HepG2 (cell line): ENCODE data around the gene FRAS1. TPM values are rescaled to one million over a fixed set of nuclear protein-coding genes. Genes with fewer than 3 reads are reported as not detected.

Experiments
- ATAC-seq: fragments of 200-7000 bp; cut with Tn5 transposase; 3 replicates; pipeline ENCODE4 v1.9.1; 2020; ENCODE audit warnings: mild to moderate bottlenecking, moderate library complexity
- BruUV-seq: library from RNA; stranded (reverse); fragments of 400-500 nt; replicated peaks from 2 replicates; lab custom pipeline; 2021; lab: Mats Ljungman, UMichigan
- CTCF ChIA-PET: fragments of 300-600 bp; formaldehyde crosslinking; extraction: SDS; loops from one replicate; lab custom pipeline; 2021; ENCODE audit warnings: low total read pairs, inconsistent platforms, low intra/inter-chr PET ratio; lab: Yijun Ruan, JAX
- POLR2A ChIA-PET: fragments of 350-600 bp; sonication (Branson Sonifier 250); formaldehyde crosslinking; loops from one replicate; lab custom pipeline; 2020; ENCODE audit warnings: antibody characterized with exemption, inconsistent platforms; lab: Yijun Ruan, JAX
- DNase-seq: peaks from one replicate; pipeline ENCODE4 v3.0.0-alpha.2; 2015; ENCODE audit warnings: low spot score
- FAIRE-seq: peaks from 3 replicates; lab custom pipeline; 2011; peaks lifted over from hg19 to GRCh38; lab: Jason Lieb, UNC
- H2AFZ ChIP-seq: one replicate; pipeline ENCODE4 v1.6.1; 2011; ENCODE audit warnings: low read length, inconsistent platforms
- H3K27ac ChIP-seq: fragments of 300-600 bp; 3 replicates; pipeline ENCODE4 v1.8.0; 2011; ENCODE audit warnings: mixed run types, mild to moderate bottlenecking, mixed read lengths, low read length, inconsistent platforms; ENCODE audit not compliant: insufficient read depth; ENCODE audit errors: extremely low read length
- H3K27me3 ChIP-seq, 2 experiments: fragments of 200-600 bp in 1 of 2; 2 replicates in 1 of 2; 3 replicates in 1 of 2; pipeline versions ENCODE4 v1.6.0 to v1.8.0; 2011; ENCODE audit warnings: low read length in 2 of 2, mild to moderate bottlenecking in 2 of 2, moderate library complexity in 2 of 2, inconsistent platforms in 1 of 2; ENCODE audit not compliant: insufficient read depth in 2 of 2, control insufficient read depth in 1 of 2
- H3K36me3 ChIP-seq, 2 experiments: fragments of 200-600 bp in 1 of 2; replicated peaks in 1 of 2; 2 replicates in 1 of 2; 3 replicates in 1 of 2; pipeline versions ENCODE4 v1.5.1 to v1.8.0; 2011; ENCODE audit warnings: low read length in 2 of 2, inconsistent platforms in 1 of 2; ENCODE audit not compliant: insufficient read depth in 2 of 2, control insufficient read depth in 1 of 2
- H3K4me1 ChIP-seq: 2 replicates; pipeline ENCODE4 v1.5.1; 2012; ENCODE audit warnings: low read length, inconsistent platforms; ENCODE audit not compliant: insufficient read depth
- H3K4me2 ChIP-seq: 2 replicates; pipeline ENCODE4 v1.6.0; 2011; ENCODE audit warnings: low read depth, low read length, inconsistent platforms
- H3K4me3 ChIP-seq, 3 experiments: fragments of 200-600 bp in 1 of 3; sonication (generic), shearing (Covaris generic) in 1 of 3; replicated peaks in 1 of 3; 2 replicates each; pipeline ENCODE4 v1.5.1; 2011 to 2016; ENCODE audit warnings: low read length in 3 of 3, inconsistent platforms in 2 of 3, low read depth in 2 of 3, mild to moderate bottlenecking in 2 of 3, control low read depth in 1 of 3, mixed read lengths in 1 of 3; ENCODE audit not compliant: insufficient read depth in 1 of 3
- H3K79me2 ChIP-seq: one replicate; pipeline ENCODE4 v1.6.1; 2011; ENCODE audit warnings: low read length, inconsistent platforms; ENCODE audit not compliant: insufficient read depth
- H3K9ac ChIP-seq: 2 replicates; pipeline ENCODE4 v1.6.0; 2011; ENCODE audit warnings: mild to moderate bottlenecking, low read depth, low read length, inconsistent platforms; ENCODE audit not compliant: insufficient read depth
- H3K9me3 ChIP-seq: 2 replicates; pipeline ENCODE4 v1.5.1; 2012; ENCODE audit warnings: mild to moderate bottlenecking, low read length
- H4K20me1 ChIP-seq: 2 replicates; pipeline ENCODE4 v1.6.0; 2011; ENCODE audit warnings: inconsistent platforms, mild to moderate bottlenecking, low read length, moderate library complexity; ENCODE audit not compliant: insufficient read depth
- GTF3A ChIP-seq: sonication (generic); formaldehyde crosslinking; conservative IDR thresholded peaks from 2 replicates; pipeline ENCODE4 v1.4.0; 2020; ENCODE audit warnings: mild to moderate bottlenecking, missing genetic modification reagents
- HES4 ChIP-seq: sonication (generic); formaldehyde crosslinking; IDR thresholded peaks from 2 replicates; pipeline ENCODE4 v1.9.0; 2021; ENCODE audit warnings: mild to moderate bottlenecking, missing genetic modification reagents, borderline replicate concordance
- KDM2A ChIP-seq: sonication (generic); formaldehyde crosslinking; IDR thresholded peaks from 2 replicates; pipeline ENCODE4 v1.4.0; 2020; ENCODE audit warnings: low read depth, missing genetic modification reagents, borderline replicate concordance
- KLF15 ChIP-seq: sonication (generic); formaldehyde crosslinking; IDR thresholded peaks from 2 replicates; pipeline ENCODE4 v1.8.1; 2023; ENCODE audit warnings: borderline replicate concordance, mild to moderate bottlenecking, inconsistent platforms, missing genetic modification reagents, mixed read lengths
- PHF21A ChIP-seq: sonication (generic); formaldehyde crosslinking; IDR thresholded peaks from 2 replicates; pipeline ENCODE4 v1.5.0; 2020; ENCODE audit warnings: mild to moderate bottlenecking, missing genetic modification reagents
- RELA ChIP-seq: sonication (generic); formaldehyde crosslinking; IDR thresholded peaks from 2 replicates; pipeline ENCODE4 v1.4.0; 2020; ENCODE audit warnings: missing genetic modification reagents
- TAF15 ChIP-seq: fragments of 200-400 bp; formaldehyde crosslinking; IDR thresholded peaks from one replicate; pipeline ENCODE4 v1.6.1; 2018; ENCODE audit warnings: mild to moderate bottlenecking, low read depth, low read length; ENCODE audit not compliant: poor library complexity, severe bottlenecking
- THAP11 ChIP-seq: IDR thresholded peaks from 2 replicates; pipeline ENCODE4 v1.6.1; 2016; ENCODE audit warnings: missing biosample characterization, missing genetic modification reagents
- ZBTB7A ChIP-seq: sonication (generic); formaldehyde crosslinking; IDR thresholded peaks from 2 replicates; pipeline ENCODE4 v1.8.0; 2022; ENCODE audit warnings: mild to moderate bottlenecking, missing genetic modification reagents
- ZNF3 ChIP-seq: IDR thresholded peaks from 2 replicates; pipeline ENCODE4 v1.7.0; 2017; ENCODE audit warnings: inconsistent platforms
- ZNF660 ChIP-seq: sonication (generic); formaldehyde crosslinking; IDR thresholded peaks from 2 replicates; pipeline ENCODE4 v1.5.1; 2020; ENCODE audit warnings: mild to moderate bottlenecking, low read depth, missing genetic modification reagents, borderline replicate concordance
- WGBS: methylation state at CpG from one replicate; pipeline ENCODE4 v1.1.6; 2017; ENCODE audit warnings: low lambda C conversion rate; 5-methylcytosine and 5-hydroxymethylcytosine counted together
- in situ Hi-C: cut with HindIII; loops from 2 replicates; pipeline ENCODE4 v1.10.0; 2017; ENCODE audit warnings: low pct_unique_long_range_greater_than_20kb; ENCODE audit not compliant: extremely low pct_ligation_motif_present
- intact Hi-C: fragments of 100-400 bp; cut with micrococcal nuclease; formaldehyde crosslinking; loops from one replicate; pipeline ENCODE4 v1.10.0; 2022; ENCODE audit not compliant: unreplicated experiment
- polyA plus RNA-seq, 8 experiments: library from polyadenylated mRNA; depleted of rRNA in 3 of 8; stranded (reverse) in 7 of 8; unstranded in 1 of 8; fragments of >200 nt; fragmentation: Illumina TruSeq in 4 of 8; extraction: Trizol in 4 of 8; gene quantifications; 2 replicates each; pipeline versions ENCODE4 v1.2.1 to v1.2.3, GENCODE V29; 2011 to 2016; ENCODE audit warnings: low read depth in 4 of 8, missing spikeins in 1 of 8, mixed read lengths in 1 of 8; ENCODE audit not compliant: insufficient read depth in 1 of 8
- total RNA-seq, 5 experiments: library from RNA; depleted of rRNA; stranded (reverse); fragments of >200 nt; fragmentation: Illumina TruSeq; extraction: Trizol; gene quantifications; 2 replicates each; pipeline ENCODE4 v1.2.3, GENCODE V29; 2016; ENCODE audit warnings: low read depth in 1 of 5
- TF ChIP-seq, protein P1 (sequence below): sonication (generic); formaldehyde crosslinking; IDR thresholded peaks from 2 replicates; pipeline ENCODE4 v1.8.0; 2022; ENCODE audit warnings: missing genetic modification reagents, mild to moderate bottlenecking, moderate library complexity, borderline replicate concordance
- TF ChIP-seq, protein P2 (sequence below): sonication (generic); formaldehyde crosslinking; IDR thresholded peaks from 2 replicates; pipeline ENCODE4 v1.4.0; 2020; ENCODE audit warnings: missing genetic modification reagents; ENCODE audit errors: not compliant biosample characterization
- TF ChIP-seq, protein P3 (sequence below): IDR thresholded peaks from 2 replicates; pipeline ENCODE4 v1.6.1; 2016
- TF ChIP-seq, protein P4 (sequence below): sonication (generic); formaldehyde crosslinking; IDR thresholded peaks from 2 replicates; pipeline ENCODE4 v1.5.0; 2020; ENCODE audit warnings: missing genetic modification reagents
- TF ChIP-seq, protein P5 (sequence below): sonication (generic); formaldehyde crosslinking; IDR thresholded peaks from 2 replicates; pipeline ENCODE4 v1.4.0; 2020; ENCODE audit warnings: missing genetic modification reagents

Gene FRAS1
- total and polyA plus RNA-seq, 2 of the 13 experiments (the other 11 are each of a cell fraction or from before 2014, with no cell fraction given) = 22.5 to 31.6 TPM

DNA sequence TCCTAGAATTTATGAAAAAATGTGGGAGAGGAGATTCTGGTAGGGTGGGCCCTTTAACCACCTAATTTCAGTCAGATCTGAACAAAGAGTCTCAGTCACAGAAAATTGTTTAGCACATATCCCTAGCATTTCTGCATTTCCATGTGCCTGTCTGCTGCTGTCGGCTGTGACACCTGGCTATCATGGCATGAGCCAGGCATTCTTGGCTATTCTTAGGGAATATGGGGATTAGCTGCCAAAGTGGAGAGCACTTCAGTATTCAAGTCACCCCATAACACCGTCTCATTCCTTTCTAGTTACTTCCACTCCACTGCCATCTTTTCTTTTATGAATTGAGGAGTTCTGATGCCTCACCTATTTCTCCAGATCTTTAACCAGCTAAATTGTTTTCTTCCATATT is 211.5 kb downstream of the FRAS1 start:
- POLR2A ChIA-PET = no interaction called here
- Histone ChIP-seq H3K4me3 (no peak overlapping the region), H3K4me2 (no peak overlapping the region), H3K4me1 (no peaks in the 10 kb centered on the region), H4K20me1 (no peaks in the 10 kb centered on the region), H3K79me2 (no peaks in the 10 kb centered on the region), H3K9me3 (no peaks in the 10 kb centered on the region), H2AFZ (no peak overlapping the region), H3K27me3 (no peaks in the 10 kb centered on the region), H3K36me3 (peaks cover 7 to 49% of the 10 kb centered on the region in 2 experiments), H3K27ac (no peak overlapping the region), H3K9ac (no peak overlapping the region)
- FAIRE-seq = no peak
- CTCF ChIA-PET = no interaction called here
- ATAC-seq = no peak
- BruUV-seq = no TSS peak
- intact Hi-C loops (no loop called here), in situ Hi-C loops (no loop called here)
- 100% methylated on average over 2 of the region's 2 CpGs for WGBS
- DNase-seq = no peak
- TF ChIP-seq GTF3A (CRISPR knock-in tag) (no peak), ZBTB7A (CRISPR knock-in tag) (no peak), KLF15 (CRISPR knock-in tag) (no peak), TAF15 (no peak), ZNF3 (CRISPR knock-in tag) (no peak), THAP11 (CRISPR knock-in tag) (no peak), RELA (no peak), HES4 (CRISPR knock-in tag) (no peak), ZNF660 (CRISPR knock-in tag) (no peak), KDM2A (no peak), PHF21A (CRISPR knock-in tag) (no peak)
- TF ChIP-seq, protein P1, sequence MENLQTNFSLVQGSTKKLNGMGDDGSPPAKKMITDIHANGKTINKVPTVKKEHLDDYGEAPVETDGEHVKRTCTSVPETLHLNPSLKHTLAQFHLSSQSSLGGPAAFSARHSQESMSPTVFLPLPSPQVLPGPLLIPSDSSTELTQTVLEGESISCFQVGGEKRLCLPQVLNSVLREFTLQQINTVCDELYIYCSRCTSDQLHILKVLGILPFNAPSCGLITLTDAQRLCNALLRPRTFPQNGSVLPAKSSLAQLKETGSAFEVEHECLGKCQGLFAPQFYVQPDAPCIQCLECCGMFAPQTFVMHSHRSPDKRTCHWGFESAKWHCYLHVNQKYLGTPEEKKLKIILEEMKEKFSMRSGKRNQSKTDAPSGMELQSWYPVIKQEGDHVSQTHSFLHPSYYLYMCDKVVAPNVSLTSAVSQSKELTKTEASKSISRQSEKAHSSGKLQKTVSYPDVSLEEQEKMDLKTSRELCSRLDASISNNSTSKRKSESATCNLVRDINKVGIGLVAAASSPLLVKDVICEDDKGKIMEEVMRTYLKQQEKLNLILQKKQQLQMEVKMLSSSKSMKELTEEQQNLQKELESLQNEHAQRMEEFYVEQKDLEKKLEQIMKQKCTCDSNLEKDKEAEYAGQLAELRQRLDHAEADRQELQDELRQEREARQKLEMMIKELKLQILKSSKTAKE (CRISPR knock-in tag) = no peak
- TF ChIP-seq, protein P2, sequence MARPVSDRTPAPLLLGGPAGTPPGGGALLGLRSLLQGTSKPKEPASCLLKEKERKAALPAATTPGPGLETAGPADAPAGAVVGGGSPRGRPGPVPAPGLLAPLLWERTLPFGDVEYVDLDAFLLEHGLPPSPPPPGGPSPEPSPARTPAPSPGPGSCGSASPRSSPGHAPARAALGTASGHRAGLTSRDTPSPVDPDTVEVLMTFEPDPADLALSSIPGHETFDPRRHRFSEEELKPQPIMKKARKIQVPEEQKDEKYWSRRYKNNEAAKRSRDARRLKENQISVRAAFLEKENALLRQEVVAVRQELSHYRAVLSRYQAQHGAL (CRISPR knock-in tag) = no peak
- TF ChIP-seq, protein P3, sequence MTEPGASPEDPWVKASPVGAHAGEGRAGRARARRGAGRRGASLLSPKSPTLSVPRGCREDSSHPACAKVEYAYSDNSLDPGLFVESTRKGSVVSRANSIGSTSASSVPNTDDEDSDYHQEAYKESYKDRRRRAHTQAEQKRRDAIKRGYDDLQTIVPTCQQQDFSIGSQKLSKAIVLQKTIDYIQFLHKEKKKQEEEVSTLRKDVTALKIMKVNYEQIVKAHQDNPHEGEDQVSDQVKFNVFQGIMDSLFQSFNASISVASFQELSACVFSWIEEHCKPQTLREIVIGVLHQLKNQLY (CRISPR knock-in tag) = no peak
- TF ChIP-seq, protein P4, sequence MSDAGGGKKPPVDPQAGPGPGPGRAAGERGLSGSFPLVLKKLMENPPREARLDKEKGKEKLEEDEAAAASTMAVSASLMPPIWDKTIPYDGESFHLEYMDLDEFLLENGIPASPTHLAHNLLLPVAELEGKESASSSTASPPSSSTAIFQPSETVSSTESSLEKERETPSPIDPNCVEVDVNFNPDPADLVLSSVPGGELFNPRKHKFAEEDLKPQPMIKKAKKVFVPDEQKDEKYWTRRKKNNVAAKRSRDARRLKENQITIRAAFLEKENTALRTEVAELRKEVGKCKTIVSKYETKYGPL (CRISPR knock-in tag) = no peak
- TF ChIP-seq, protein P5, sequence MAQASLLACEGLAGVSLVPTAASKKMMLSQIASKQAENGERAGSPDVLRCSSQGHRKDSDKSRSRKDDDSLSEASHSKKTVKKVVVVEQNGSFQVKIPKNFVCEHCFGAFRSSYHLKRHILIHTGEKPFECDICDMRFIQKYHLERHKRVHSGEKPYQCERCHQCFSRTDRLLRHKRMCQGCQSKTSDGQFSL (CRISPR knock-in tag) = no peak
